Measurements from ENCODE around the gene ZNF407.

ZNF407 gene

DNA sequence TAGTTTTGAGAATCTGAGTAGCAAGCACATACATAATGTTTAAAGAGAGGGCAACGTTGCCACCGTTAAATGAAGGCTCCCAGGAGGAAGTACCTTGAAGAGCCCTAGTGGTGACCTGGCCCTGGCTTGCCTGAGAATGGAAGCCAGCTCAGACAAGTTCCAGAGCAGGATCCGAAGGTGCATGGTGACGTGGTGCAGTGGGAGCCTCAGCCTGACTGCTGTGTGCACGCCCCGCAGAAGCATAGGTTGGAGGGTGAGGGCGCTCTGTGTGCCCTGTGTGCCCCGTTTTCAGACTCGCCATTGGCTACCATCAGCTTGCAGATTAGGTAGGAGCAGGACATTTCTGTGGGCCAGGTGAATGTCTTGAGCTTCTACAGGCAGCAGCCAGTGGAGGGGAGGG, 68.2 kb downstream of the ZNF407 start:
- no peaks in the 10 kb centered on the region for H3K4me1 ChIP-seq (ENCODE audit: control insufficient read depth, insufficient read depth, low read length)
- no peaks in the 10 kb centered on the region for H3K27me3 ChIP-seq (ENCODE audit: control insufficient read depth, insufficient read depth, low read length)
- H3K27ac ChIP-seq (ENCODE audit: low read depth, low read length), result no peak overlapping the region
- H3K9ac ChIP-seq (ENCODE audit: low read length), result no peak overlapping the region
- H3K4me3 ChIP-seq (ENCODE audit: low read length), result no peak overlapping the region
- no peaks in the 10 kb centered on the region for H3K36me3 ChIP-seq (ENCODE audit: control insufficient read depth, insufficient read depth, low read length)

DNA sequence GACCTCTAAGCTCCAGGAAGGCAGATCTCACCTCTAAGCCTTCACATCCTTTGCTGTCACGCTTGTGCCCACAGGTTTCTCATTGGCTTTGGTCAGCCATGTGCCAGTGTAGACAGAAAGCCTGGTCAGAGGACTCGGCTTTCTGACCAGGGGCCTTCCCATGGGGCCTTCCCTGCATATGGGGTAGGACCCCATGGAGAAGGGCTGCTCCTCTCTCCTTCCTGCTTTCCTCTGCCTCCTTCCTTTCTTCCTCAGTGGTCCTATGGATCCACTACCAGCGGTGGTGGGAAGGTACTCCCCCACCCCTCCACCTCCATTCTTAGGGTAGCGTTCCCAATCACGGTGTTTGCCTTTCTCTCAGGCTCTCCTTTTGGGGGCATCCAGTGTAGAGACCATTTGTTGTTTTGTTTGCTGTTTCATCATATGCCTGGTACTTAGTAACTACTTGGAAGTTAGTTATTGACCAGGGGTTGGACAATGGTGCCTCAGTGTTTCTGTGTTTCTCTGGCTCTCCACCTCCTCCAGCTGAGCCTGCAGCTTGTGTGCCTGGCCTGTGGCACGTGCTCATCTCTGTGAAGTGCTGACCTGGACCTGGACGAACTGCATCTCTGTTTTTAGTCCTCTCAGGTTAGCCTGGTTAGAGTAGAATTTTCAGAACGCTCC, 71.6 kb downstream of the ZNF407 start:
- Histone ChIP-seq H3K27me3 (ENCODE audit: control insufficient read depth, insufficient read depth, low read length) (no peaks in the 10 kb centered on the region), H3K36me3 (ENCODE audit: control insufficient read depth, insufficient read depth, low read length) (peaks cover 3% of the 10 kb centered on the region), H3K9ac (ENCODE audit: low read length) (no peak overlapping the region), H3K4me1 (ENCODE audit: control insufficient read depth, insufficient read depth, low read length) (no peaks in the 10 kb centered on the region), H3K27ac (ENCODE audit: low read depth, low read length) (no peak overlapping the region), H3K4me3 (ENCODE audit: low read length) (no peak overlapping the region)

DNA sequence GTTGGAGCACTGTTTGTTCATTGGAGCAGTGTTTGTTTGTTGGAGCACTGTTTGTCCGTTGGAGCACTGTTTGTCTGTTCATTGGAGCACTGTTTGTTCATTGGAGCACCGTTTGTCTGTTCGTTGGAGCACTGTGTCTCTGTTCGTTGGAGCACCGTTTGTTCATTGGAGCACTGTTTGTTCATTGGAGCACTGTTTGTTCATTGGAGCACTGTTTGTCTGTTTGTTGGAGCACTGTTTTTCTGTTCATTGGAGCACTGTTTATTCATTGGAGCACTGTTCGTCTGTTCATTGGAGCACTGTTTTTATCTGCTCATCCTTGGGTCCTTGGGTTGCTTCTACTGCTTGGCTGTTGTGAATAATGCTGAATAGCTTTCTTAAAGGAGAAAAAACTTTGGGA, 74.7 kb downstream of the ZNF407 start:
- no peaks in the 10 kb centered on the region for H3K27me3 ChIP-seq (ENCODE audit: control insufficient read depth, insufficient read depth, low read length)
- H3K9ac ChIP-seq (ENCODE audit: low read length), result no peak overlapping the region
- no peaks in the 10 kb centered on the region for H3K4me1 ChIP-seq (ENCODE audit: control insufficient read depth, insufficient read depth, low read length)
- no peak overlapping the region for H3K4me3 ChIP-seq (ENCODE audit: low read length)
- H3K27ac ChIP-seq (ENCODE audit: low read depth, low read length), result no peak overlapping the region
- H3K36me3 ChIP-seq (ENCODE audit: control insufficient read depth, insufficient read depth, low read length), result peaks cover 3% of the 10 kb centered on the region

DNA sequence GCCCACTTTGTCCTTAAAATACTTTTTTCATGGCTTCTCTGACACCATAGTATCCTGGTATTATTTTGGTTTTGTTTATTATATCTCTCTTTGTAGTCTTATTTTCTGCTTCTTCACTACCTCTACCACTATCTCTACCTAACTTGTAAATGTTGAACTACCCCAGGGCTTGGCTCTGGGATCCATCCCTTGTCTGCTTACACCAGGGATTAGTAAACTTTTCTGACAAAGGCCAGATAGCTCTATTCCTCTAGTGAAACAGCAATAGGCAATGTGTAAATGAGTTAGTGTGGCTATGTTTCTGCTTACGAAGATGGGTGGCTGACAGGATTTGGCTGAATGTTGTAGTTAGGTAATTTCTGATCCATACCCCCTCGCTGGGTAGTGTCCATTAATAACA, 76.8 kb downstream of the ZNF407 start:
- H3K27ac ChIP-seq (ENCODE audit: low read depth, low read length), result no peak overlapping the region
- H3K4me1 ChIP-seq (ENCODE audit: control insufficient read depth, insufficient read depth, low read length), result no peaks in the 10 kb centered on the region
- H3K27me3 ChIP-seq (ENCODE audit: control insufficient read depth, insufficient read depth, low read length), result no peaks in the 10 kb centered on the region
- peaks cover 3% of the 10 kb centered on the region for H3K36me3 ChIP-seq (ENCODE audit: control insufficient read depth, insufficient read depth, low read length)
- no peak overlapping the region for H3K9ac ChIP-seq (ENCODE audit: low read length)
- no peak overlapping the region for H3K4me3 ChIP-seq (ENCODE audit: low read length)

DNA sequence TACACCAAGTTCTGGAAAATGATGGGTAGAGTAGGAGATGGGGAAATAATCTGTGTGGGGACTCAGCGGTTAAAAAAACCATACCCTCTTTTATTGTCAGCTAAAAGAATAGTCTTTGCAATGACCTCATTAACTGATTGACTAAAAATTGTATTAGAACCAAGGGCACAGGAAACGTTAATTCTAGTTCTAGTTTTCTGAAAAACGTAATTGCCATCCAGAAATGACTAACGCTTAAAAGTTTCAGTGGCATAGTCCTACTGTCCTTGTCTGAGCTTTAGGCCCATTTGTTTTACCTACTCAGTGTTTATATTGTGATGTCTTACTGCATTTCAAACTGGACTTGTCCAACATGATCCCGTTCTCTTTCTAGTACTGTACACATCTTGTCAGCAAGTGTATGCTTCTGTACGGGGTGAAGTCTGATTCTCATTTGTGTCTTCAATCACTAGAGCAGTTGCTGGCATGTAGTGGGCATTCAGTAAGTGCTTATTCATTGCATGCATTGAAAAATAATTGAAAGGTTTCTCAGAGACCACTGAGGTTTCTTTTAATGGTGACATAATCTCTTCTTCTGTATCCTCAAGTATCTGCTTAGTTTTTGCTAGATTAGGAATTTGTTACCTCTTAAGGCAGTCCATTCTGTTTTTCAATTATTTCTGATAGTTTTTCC, 81.5 kb downstream of the ZNF407 start:
- H3K4me1 ChIP-seq (ENCODE audit: control insufficient read depth, insufficient read depth, low read length), result no peaks in the 10 kb centered on the region
- no peaks in the 10 kb centered on the region for H3K27me3 ChIP-seq (ENCODE audit: control insufficient read depth, insufficient read depth, low read length)
- no peak overlapping the region for H3K4me3 ChIP-seq (ENCODE audit: low read length)
- no peaks in the 10 kb centered on the region for H3K36me3 ChIP-seq (ENCODE audit: control insufficient read depth, insufficient read depth, low read length)
- no peak overlapping the region for H3K27ac ChIP-seq (ENCODE audit: low read depth, low read length)
- no peak overlapping the region for H3K9ac ChIP-seq (ENCODE audit: low read length)

DNA sequence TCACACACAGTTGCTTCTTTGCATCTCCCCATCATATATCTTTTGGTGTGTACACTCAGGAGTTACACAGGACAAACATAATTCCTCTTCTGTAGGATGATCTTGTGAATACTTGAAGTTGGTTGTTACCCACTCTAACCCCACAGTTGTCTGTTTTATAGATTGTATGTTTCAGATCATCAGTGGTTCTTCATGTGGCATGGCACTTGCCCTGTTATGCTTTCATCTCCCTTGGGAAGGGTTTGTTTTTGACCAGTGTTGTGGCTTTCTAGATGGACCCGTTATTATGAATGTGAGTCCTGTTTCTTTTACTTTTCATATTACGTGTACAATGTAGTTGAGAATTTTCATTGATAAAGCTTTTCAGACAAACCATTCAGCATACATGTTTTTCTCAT, 82.0 kb downstream of the ZNF407 start:
- no peaks in the 10 kb centered on the region for H3K4me1 ChIP-seq (ENCODE audit: control insufficient read depth, insufficient read depth, low read length)
- no peaks in the 10 kb centered on the region for H3K27me3 ChIP-seq (ENCODE audit: control insufficient read depth, insufficient read depth, low read length)
- no peaks in the 10 kb centered on the region for H3K36me3 ChIP-seq (ENCODE audit: control insufficient read depth, insufficient read depth, low read length)
- H3K4me3 ChIP-seq (ENCODE audit: low read length), result no peak overlapping the region
- H3K9ac ChIP-seq (ENCODE audit: low read length), result no peak overlapping the region
- no peak overlapping the region for H3K27ac ChIP-seq (ENCODE audit: low read depth, low read length)

DNA sequence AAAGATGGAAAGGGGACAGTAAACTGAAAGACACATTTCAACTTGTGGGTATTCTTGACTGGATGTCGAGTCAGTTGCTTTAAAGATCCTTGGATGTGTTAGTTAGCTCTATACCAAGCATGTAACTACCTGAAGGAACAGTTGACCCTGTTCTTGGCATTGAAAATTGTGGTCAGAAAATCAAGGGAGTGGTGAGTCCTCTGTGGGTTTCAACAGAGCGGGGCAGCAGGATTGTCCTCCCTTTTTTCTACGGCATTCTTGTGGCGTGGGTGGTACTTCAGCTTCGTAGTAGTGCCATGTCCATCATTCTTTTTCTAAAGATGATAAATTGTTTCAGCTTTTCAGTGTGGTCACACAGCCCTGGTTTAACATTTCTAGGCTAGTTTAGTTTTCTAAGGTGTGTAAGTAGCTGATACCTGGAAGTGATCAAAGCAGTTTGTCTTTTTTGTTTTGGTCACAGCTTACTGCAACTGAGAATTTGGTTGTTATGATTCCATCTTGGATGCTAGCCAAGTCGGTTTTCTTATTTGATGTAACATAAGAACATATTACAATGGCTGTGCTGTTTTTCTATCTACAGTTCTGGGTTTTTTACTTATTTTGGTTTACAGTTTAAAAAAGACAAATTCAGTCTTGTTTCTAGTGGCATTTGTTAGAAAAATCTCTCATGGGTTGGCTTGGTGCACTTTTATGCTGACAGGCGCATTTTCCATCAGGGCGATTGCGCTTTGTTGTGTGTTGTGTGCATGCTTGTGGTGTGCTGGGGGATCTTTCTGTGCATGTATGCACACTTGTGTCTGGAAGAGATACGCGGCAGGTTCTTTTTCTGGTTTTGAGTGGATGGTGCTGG, 84.7 kb downstream of the ZNF407 start:
- H3K9ac ChIP-seq (ENCODE audit: low read length), result no peak overlapping the region
- no peaks in the 10 kb centered on the region for H3K27me3 ChIP-seq (ENCODE audit: control insufficient read depth, insufficient read depth, low read length)
- no peak overlapping the region for H3K27ac ChIP-seq (ENCODE audit: low read depth, low read length)
- H3K4me1 ChIP-seq (ENCODE audit: control insufficient read depth, insufficient read depth, low read length), result no peaks in the 10 kb centered on the region
- peaks cover 2% of the 10 kb centered on the region for H3K36me3 ChIP-seq (ENCODE audit: control insufficient read depth, insufficient read depth, low read length)
- H3K4me3 ChIP-seq (ENCODE audit: low read length), result no peak overlapping the region

DNA sequence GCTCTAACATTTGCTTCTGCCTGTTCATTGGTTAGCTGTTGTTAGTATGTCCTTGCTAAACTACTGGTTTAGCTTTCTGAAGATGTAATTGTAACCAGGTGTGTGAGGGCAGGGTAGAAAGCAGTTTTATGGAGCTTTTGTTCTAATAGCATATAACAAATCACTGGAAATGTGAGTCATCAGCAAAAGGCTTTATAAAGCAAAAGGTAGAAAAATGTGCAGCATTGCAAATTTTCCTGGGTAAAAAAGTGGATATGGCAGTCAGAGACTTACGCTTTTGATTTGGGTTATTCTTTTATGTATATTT, 85.3 kb downstream of the ZNF407 start:
- Histone ChIP-seq H3K27me3 (ENCODE audit: control insufficient read depth, insufficient read depth, low read length) (no peaks in the 10 kb centered on the region), H3K9ac (ENCODE audit: low read length) (no peak overlapping the region), H3K27ac (ENCODE audit: low read depth, low read length) (no peak overlapping the region), H3K4me1 (ENCODE audit: control insufficient read depth, insufficient read depth, low read length) (no peaks in the 10 kb centered on the region), H3K4me3 (ENCODE audit: low read length) (no peak overlapping the region), H3K36me3 (ENCODE audit: control insufficient read depth, insufficient read depth, low read length) (peaks cover 2% of the 10 kb centered on the region)

DNA sequence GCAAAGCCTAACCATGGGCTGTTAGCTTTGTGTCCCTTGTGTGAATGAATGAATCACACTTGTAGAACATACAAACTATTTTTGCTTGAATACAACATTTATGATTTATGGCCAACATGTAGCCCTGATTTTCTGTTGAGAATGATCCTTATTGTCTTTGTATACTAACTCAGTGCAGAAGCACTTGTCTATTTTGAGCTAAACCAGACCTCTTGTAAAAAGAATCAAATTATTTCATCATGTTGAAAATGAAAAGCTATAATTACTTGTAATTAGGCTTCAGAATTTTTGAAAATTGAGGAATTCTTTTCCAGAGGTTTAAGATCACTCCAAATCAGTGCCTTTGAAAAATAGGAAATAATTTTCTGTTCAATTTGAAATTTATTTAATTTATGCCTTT, 85.9 kb downstream of the ZNF407 start:
- Histone ChIP-seq H3K27ac (ENCODE audit: low read depth, low read length) (no peak overlapping the region), H3K9ac (ENCODE audit: low read length) (no peak overlapping the region), H3K4me3 (ENCODE audit: low read length) (no peak overlapping the region), H3K4me1 (ENCODE audit: control insufficient read depth, insufficient read depth, low read length) (no peaks in the 10 kb centered on the region), H3K27me3 (ENCODE audit: control insufficient read depth, insufficient read depth, low read length) (no peaks in the 10 kb centered on the region), H3K36me3 (ENCODE audit: control insufficient read depth, insufficient read depth, low read length) (peaks cover 2% of the 10 kb centered on the region)

DNA sequence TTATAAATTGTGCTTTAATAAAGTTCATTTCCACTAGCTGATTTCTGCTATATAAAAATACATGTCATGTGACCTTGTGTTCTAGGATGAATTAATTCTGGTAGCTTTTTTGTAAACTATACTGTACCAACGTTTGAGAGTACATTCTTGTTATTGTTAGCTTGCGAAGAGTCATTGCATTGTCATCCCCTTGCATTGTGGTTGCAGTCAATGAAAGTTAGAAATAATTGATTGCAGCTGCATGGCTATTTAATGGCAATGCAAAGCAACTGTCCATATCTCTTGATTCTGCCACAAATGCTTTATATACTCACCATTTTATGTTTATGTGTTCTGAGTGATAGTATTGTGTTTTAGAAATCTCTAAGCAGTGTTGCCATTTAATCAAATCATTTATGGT, 91.6 kb downstream of the ZNF407 start:
- Histone ChIP-seq H3K4me3 (ENCODE audit: low read length) (no peak overlapping the region), H3K9ac (ENCODE audit: low read length) (no peak overlapping the region), H3K4me1 (ENCODE audit: control insufficient read depth, insufficient read depth, low read length) (no peaks in the 10 kb centered on the region), H3K36me3 (ENCODE audit: control insufficient read depth, insufficient read depth, low read length) (peaks cover 2% of the 10 kb centered on the region), H3K27ac (ENCODE audit: low read depth, low read length) (no peak overlapping the region), H3K27me3 (ENCODE audit: control insufficient read depth, insufficient read depth, low read length) (no peaks in the 10 kb centered on the region)

DNA sequence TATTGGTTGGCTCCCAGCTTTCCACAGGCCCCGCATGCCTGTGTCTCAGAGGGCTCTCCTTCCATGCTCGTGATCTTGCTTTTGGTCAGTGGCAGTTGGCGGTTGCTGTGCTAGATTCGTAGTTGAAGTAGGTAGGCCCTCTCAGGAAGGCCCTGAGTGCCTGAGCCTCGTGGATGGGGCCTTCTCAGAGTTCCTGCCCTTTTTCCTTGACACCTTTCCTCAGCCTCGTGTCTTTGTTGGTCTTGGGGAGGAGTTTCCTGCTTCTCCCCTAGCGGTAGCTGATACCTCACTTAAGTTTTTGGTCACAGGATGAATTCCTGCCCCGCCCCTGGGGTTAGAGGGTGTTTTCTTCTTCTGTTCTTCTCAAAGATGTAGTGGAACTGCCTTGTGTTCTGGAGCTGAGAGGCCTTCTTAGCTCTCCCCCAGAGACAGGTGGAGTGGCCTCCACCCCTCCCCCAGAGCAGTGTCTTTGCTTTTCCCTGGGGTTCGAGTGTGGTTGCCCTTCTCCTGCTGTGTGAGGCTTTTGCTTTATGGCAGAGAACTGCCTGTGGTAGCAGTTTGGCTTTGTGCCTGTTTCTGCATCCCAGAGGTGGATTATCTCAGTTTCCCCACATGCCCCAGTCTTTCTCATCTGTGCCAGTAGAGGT, 94.8 kb downstream of the ZNF407 start:
- no peaks in the 10 kb centered on the region for H3K27me3 ChIP-seq (ENCODE audit: control insufficient read depth, insufficient read depth, low read length)
- H3K27ac ChIP-seq (ENCODE audit: low read depth, low read length), result no peak overlapping the region
- no peak overlapping the region for H3K4me3 ChIP-seq (ENCODE audit: low read length)
- H3K4me1 ChIP-seq (ENCODE audit: control insufficient read depth, insufficient read depth, low read length), result no peaks in the 10 kb centered on the region
- H3K9ac ChIP-seq (ENCODE audit: low read length), result no peak overlapping the region
- H3K36me3 ChIP-seq (ENCODE audit: control insufficient read depth, insufficient read depth, low read length), result no peaks in the 10 kb centered on the region

DNA sequence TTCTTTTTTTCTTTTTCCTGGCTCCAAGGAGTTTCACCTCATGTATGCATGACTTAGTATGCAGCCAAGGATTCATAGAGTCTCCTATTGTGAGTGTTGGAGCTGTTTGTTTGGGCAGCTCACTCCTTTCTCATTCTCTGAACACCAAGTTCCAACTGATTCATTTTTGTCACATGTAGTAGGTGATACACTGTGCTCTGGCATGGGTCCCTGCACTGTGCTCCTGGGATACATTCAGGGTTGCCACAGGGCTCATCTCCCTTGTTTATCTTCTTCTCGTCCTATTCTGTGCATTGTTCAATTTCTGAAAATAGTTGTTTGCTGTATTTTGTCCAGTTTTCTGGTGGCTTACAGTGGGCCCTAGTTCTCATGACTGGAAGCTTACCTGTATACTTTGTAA, 96.8 kb downstream of the ZNF407 start:
- no peaks in the 10 kb centered on the region for H3K36me3 ChIP-seq (ENCODE audit: control insufficient read depth, insufficient read depth, low read length)
- H3K4me3 ChIP-seq (ENCODE audit: low read length), result no peak overlapping the region
- H3K27me3 ChIP-seq (ENCODE audit: control insufficient read depth, insufficient read depth, low read length), result no peaks in the 10 kb centered on the region
- H3K27ac ChIP-seq (ENCODE audit: low read depth, low read length), result no peak overlapping the region
- no peaks in the 10 kb centered on the region for H3K4me1 ChIP-seq (ENCODE audit: control insufficient read depth, insufficient read depth, low read length)
- H3K9ac ChIP-seq (ENCODE audit: low read length), result no peak overlapping the region
